GM18511 (cell line): Measurements from ENCODE around the gene MAFG.

Experiments
- ATAC-seq: cut with Tn5 transposase; IDR thresholded peaks from one replicate; pipeline ENCODE4 v1.9.1; 2021; ENCODE audit warnings: mild to moderate bottlenecking, moderate library complexity; ENCODE audit not compliant: unreplicated experiment

MAFG gene

GRCh38 chr17:81870131-81870980 is 57.2 kb downstream of the MAFG start:
- ATAC-seq = peak; percentile 7

GRCh38 chr17:81869221-81870130 is 58.1 kb downstream of the MAFG start:
- no peak for ATAC-seq

GRCh38 chr17:81868674-81869220 is 58.8 kb downstream of the MAFG start:
- ATAC-seq = no peak
